Neutrophil (primary cell): ENCODE measurements around the gene RPL15.
"Not testable (repeated sequence)": the region's sequence is repeated elsewhere in the genome, so short reads cannot be mapped to it uniquely, and the experiment has no call there.

Experiments
- H3K27ac ChIP-seq: fragments of 200-600 bp; sonication (generic); 2 replicates; pipeline ENCODE4 v1.5.1; 2016; ENCODE audit warnings: mild to moderate bottlenecking, moderate library complexity
- H3K27me3 ChIP-seq: fragments of 200-600 bp; sonication (generic); 2 replicates; pipeline ENCODE4 v1.6.0; 2016; ENCODE audit warnings: mild to moderate bottlenecking
- H3K36me3 ChIP-seq: fragments of 200-600 bp; sonication (generic); 2 replicates; pipeline ENCODE4 v1.5.1; 2017
- H3K4me1 ChIP-seq, 2 experiments: fragments of 200-600 bp in 1 of 2; sonication (generic) in 1 of 2; 1 replicate in 1 of 2; 2 replicates in 1 of 2; pipeline versions ENCODE4 v1.5.1 to v1.6.1; 2013 to 2016; ENCODE audit warnings: low read depth in 1 of 2, low read length in 1 of 2, mild to moderate bottlenecking in 1 of 2, moderate library complexity in 1 of 2; ENCODE audit not compliant: control insufficient read depth in 1 of 2, insufficient read depth in 1 of 2
- H3K4me3 ChIP-seq, 2 experiments: fragments of 200-600 bp in 1 of 2; sonication (generic) in 1 of 2; 1 replicate in 1 of 2; 2 replicates in 1 of 2; pipeline ENCODE4 v1.5.1; 2013 to 2016; ENCODE audit warnings: low read depth in 1 of 2, low read length in 1 of 2, mild to moderate bottlenecking in 1 of 2, moderate library complexity in 1 of 2
- H3K9me3 ChIP-seq: fragments of 200-600 bp; sonication (generic); 2 replicates; pipeline ENCODE4 v1.5.1; 2016
- TF ChIP-seq, protein P1 (sequence below): fragments of 200-600 bp; sonication (generic); IDR thresholded peaks from 2 replicates; pipeline ENCODE4 v1.5.1; 2016; ENCODE audit warnings: antibody characterized with exemption

RPL15 gene

GRCh38 chr3:23877329-23877980 is 39.5 kb upstream of the RPL15 start:
- Histone ChIP-seq H3K9me3 (no peaks in the 10 kb centered on the region), H3K4me3 (no peak overlapping the region), H3K27me3 (no peaks in the 10 kb centered on the region), H3K4me1 (peaks cover 36 to 51% of the 10 kb centered on the region in 2 experiments), H3K27ac (peak overlapping the region; percentile 8), H3K36me3 (peaks cover under 1% of the 10 kb centered on the region)
- TF ChIP-seq, protein P1, sequence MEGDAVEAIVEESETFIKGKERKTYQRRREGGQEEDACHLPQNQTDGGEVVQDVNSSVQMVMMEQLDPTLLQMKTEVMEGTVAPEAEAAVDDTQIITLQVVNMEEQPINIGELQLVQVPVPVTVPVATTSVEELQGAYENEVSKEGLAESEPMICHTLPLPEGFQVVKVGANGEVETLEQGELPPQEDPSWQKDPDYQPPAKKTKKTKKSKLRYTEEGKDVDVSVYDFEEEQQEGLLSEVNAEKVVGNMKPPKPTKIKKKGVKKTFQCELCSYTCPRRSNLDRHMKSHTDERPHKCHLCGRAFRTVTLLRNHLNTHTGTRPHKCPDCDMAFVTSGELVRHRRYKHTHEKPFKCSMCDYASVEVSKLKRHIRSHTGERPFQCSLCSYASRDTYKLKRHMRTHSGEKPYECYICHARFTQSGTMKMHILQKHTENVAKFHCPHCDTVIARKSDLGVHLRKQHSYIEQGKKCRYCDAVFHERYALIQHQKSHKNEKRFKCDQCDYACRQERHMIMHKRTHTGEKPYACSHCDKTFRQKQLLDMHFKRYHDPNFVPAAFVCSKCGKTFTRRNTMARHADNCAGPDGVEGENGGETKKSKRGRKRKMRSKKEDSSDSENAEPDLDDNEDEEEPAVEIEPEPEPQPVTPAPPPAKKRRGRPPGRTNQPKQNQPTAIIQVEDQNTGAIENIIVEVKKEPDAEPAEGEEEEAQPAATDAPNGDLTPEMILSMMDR, result no peak

DNA sequence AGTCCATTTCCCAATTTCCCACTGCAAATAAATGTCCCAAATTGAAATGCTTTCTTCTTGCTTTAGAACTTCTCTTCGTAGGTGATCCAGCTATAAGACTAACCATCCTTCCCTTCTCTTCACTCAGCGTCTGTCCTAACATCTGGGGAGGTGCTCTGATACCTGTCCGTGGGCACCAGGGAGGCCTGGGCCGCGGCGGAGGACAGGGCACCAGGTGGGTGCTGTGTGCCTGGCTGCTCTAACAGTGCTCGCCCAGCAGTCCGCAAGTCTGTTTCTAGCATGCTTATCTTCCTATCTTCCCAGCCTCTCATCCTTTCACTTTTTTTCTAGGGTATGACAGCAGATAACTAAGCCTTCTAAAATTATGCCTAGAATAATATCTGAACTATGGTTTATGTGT is 37.4 kb upstream of the RPL15 start:
- H3K36me3 ChIP-seq, result peaks cover 4% of the 10 kb centered on the region
- H3K4me1 ChIP-seq, result peaks cover 36 to 55% of the 10 kb centered on the region in 2 experiments
- no peaks in the 10 kb centered on the region for H3K9me3 ChIP-seq
- H3K27ac ChIP-seq, result no peak overlapping the region
- H3K27me3 ChIP-seq, result no peaks in the 10 kb centered on the region
- no peak overlapping the region for H3K4me3 ChIP-seq
- TF ChIP-seq, protein P1, result no peak

- TF ChIP-seq, protein P1, result no peak
- Histone ChIP-seq H3K9me3 (no peaks in the 10 kb centered on the region), H3K27ac (no peak overlapping the region)
Measured at GRCh38 chr3:23880703-23881339, 36.1 kb upstream of the RPL15 start.

GRCh38 chr3:23881993-23882392 is 34.9 kb upstream of the RPL15 start:
- not testable (repeated sequence) for H3K27me3 ChIP-seq, H3K27ac ChIP-seq, H3K9me3 ChIP-seq, H3K36me3 ChIP-seq, H3K4me3 ChIP-seq
- H3K4me1 ChIP-seq, result peaks cover 39 to 63% of the 10 kb centered on the region in 2 experiments

More at GRCh38 chr3:23880703-23881339, 36.1 kb upstream of the RPL15 start:
- Histone ChIP-seq H3K4me1 (peaks cover 44 to 69% of the 10 kb centered on the region in 2 experiments), H3K36me3 (peaks cover 4% of the 10 kb centered on the region), H3K27me3 (no peaks in the 10 kb centered on the region), H3K4me3 (no peak overlapping the region)

- TF ChIP-seq, protein P1, result no peak
- H3K36me3 ChIP-seq, result peaks cover 4% of the 10 kb centered on the region
- peaks cover 34 to 58% of the 10 kb centered on the region in 2 experiments for H3K4me1 ChIP-seq
- H3K27ac ChIP-seq, result no peak overlapping the region
- no peaks in the 10 kb centered on the region for H3K27me3 ChIP-seq
- H3K9me3 ChIP-seq, result no peaks in the 10 kb centered on the region
- no peak overlapping the region for H3K4me3 ChIP-seq
Measured at GRCh38 chr3:23882487-23882918, 34.4 kb upstream of the RPL15 start.

DNA sequence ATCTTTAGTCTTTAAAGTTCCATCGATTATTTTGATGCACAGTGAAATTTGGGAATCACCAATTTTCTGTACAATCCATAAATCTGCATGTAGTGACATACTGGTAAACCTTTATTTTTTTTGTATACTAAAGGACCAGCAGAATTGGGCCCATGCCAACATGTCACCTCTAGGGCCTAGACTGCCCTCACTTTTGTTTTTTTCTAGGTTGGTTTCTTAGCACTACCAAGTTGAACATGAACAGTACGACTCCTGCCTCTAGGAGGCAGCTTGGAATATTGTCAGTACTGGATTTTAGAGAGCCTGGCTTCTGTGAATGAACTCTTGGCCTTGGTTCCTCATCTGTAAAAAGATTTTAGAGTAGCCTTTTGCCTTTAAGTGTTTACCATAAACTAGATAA is 32.5 kb upstream of the RPL15 start:
- TF ChIP-seq, protein P1, result no peak

More for the DNA sequence above, 32.5 kb upstream of the RPL15 start:
- Histone ChIP-seq H3K9me3 (no peaks in the 10 kb centered on the region), H3K36me3 (peaks cover 4% of the 10 kb centered on the region), H3K27me3 (no peaks in the 10 kb centered on the region), H3K4me1 (peaks cover 26 to 51% of the 10 kb centered on the region in 2 experiments), H3K27ac (peak overlapping the region; percentile 32), H3K4me3 (no peak overlapping the region)
